ENCODE measurements around the gene PLB1. TPM values are rescaled to one million over a fixed set of nuclear protein-coding genes. Genes with fewer than 3 reads are reported as not detected.

The PLB1 gene
- total RNA-seq, 1 experiment from 2014 or later: 0.91 TPM

GRCh38 chr2:28640260-28640907, 144.5 kb downstream of the PLB1 start:
- CTCF ChIA-PET: no interaction called here
- intact Hi-C loops (cut with micrococcal nuclease): loop anchor here (5.0 kb wide), 1 partner anchor 112 kb away; the partner anchor contains the start of gene PPP1CB
- H3K27ac Mint-ChIP-seq (ENCODE audit: low read depth, unreplicated experiment): peak overlapping the region; percentile 66
- H3K4me3 Mint-ChIP-seq (ENCODE audit: unreplicated experiment): no peak overlapping the region
- no peak for TF ChIP-seq CTCF (IDR thresholded peaks at IDR 0.05; ENCODE audit: unreplicated experiment)
- H3K36me3 Mint-ChIP-seq (ENCODE audit: insufficient read depth, unreplicated experiment): no peaks in the 10 kb centered on the region
- no TSS peak for BruUV-seq (replicated peaks)
- no peaks in the 10 kb centered on the region for H3K27me3 Mint-ChIP-seq (ENCODE audit: insufficient read depth, unreplicated experiment)
- peaks cover 44% of the 10 kb centered on the region for H3K4me1 Mint-ChIP-seq (ENCODE audit: insufficient read depth, unreplicated experiment)
- H3K9me3 Mint-ChIP-seq (ENCODE audit: unreplicated experiment): no peaks in the 10 kb centered on the region
- POLR2A ChIA-PET: interaction anchor here (1.0 to 1.5 kb wide), 3 partner anchors 22 to 112 kb away, joined by 3 to 5 read pairs (median 4); partner anchors contain the start of gene PPP1CB
- DNase-seq (ENCODE audit: unreplicated experiment): no peak

- no peaks in the 10 kb centered on the region for H3K27me3 Mint-ChIP-seq (ENCODE audit: insufficient read depth, unreplicated experiment)
- intact Hi-C loops (cut with micrococcal nuclease): loop anchor here (5.0 kb wide), 1 partner anchor 111 kb away; the partner anchor contains the start of gene PPP1CB
- TF ChIP-seq CTCF (IDR thresholded peaks at IDR 0.05; ENCODE audit: unreplicated experiment): no peak
- CTCF ChIA-PET: no interaction called here
- H3K36me3 Mint-ChIP-seq (ENCODE audit: insufficient read depth, unreplicated experiment): no peaks in the 10 kb centered on the region
- no peak for DNase-seq (ENCODE audit: unreplicated experiment)
- no peak overlapping the region for H3K27ac Mint-ChIP-seq (ENCODE audit: low read depth, unreplicated experiment)
- no peaks in the 10 kb centered on the region for H3K9me3 Mint-ChIP-seq (ENCODE audit: unreplicated experiment)
- H3K4me1 Mint-ChIP-seq (ENCODE audit: insufficient read depth, unreplicated experiment): peaks cover 46% of the 10 kb centered on the region
- POLR2A ChIA-PET: interaction anchor here (1.0 kb wide), 1 partner anchor 22 kb away, joined by 3 read pairs; no protein-coding TSS in a partner anchor
- no peak overlapping the region for H3K4me3 Mint-ChIP-seq (ENCODE audit: unreplicated experiment)
- no TSS peak for BruUV-seq (replicated peaks)
Observed at GRCh38 chr2:28640908-28641300, 145.0 kb downstream of the PLB1 start.

GRCh38 chr2:28642796-28643195, 146.9 kb downstream of the PLB1 start:
- no peaks in the 10 kb centered on the region for H3K9me3 Mint-ChIP-seq (ENCODE audit: unreplicated experiment)
- H3K36me3 Mint-ChIP-seq (ENCODE audit: insufficient read depth, unreplicated experiment): no peaks in the 10 kb centered on the region
- ChIA-PET POLR2A (interaction anchor here (1.2 to 2.1 kb wide), 6 partner anchors 17 to 111 kb away, joined by 3 to 7 read pairs (median 6); no protein-coding TSS in a partner anchor), CTCF (interaction anchor here (1.8 kb wide), 1 partner anchor 48 kb away, joined by 7 read pairs; no protein-coding TSS in a partner anchor)
- H3K27ac Mint-ChIP-seq (ENCODE audit: low read depth, unreplicated experiment): no peak overlapping the region
- H3K27me3 Mint-ChIP-seq (ENCODE audit: insufficient read depth, unreplicated experiment): no peaks in the 10 kb centered on the region
- no peak for DNase-seq (ENCODE audit: unreplicated experiment)
- peaks cover 41% of the 10 kb centered on the region for H3K4me1 Mint-ChIP-seq (ENCODE audit: insufficient read depth, unreplicated experiment)
- intact Hi-C loops (cut with micrococcal nuclease): loop anchor here (5.0 kb wide), 1 partner anchor 110 kb away; the partner anchor contains the start of gene PPP1CB
- BruUV-seq (replicated peaks): no TSS peak
- H3K4me3 Mint-ChIP-seq (ENCODE audit: unreplicated experiment): no peak overlapping the region
- TF ChIP-seq CTCF (IDR thresholded peaks at IDR 0.05; ENCODE audit: unreplicated experiment): no peak

GRCh38 chr2:28643327-28643726, 147.5 kb downstream of the PLB1 start:
- ChIA-PET CTCF (interaction anchor here (1.8 kb wide), 1 partner anchor 49 kb away, joined by 7 read pairs; no protein-coding TSS in a partner anchor), POLR2A (interaction anchor here (0.9 to 2.1 kb wide), 9 partner anchors 17 to 111 kb away, joined by 3 to 10 read pairs (median 5); partner anchors contain the start of gene PPP1CB)
- peak overlapping the region; percentile 47 for H3K4me3 Mint-ChIP-seq (ENCODE audit: unreplicated experiment)
- H3K4me1 Mint-ChIP-seq (ENCODE audit: insufficient read depth, unreplicated experiment): peaks cover 37% of the 10 kb centered on the region
- H3K9me3 Mint-ChIP-seq (ENCODE audit: unreplicated experiment): no peaks in the 10 kb centered on the region
- TF ChIP-seq CTCF (IDR thresholded peaks at IDR 0.05; ENCODE audit: unreplicated experiment): no peak
- peak overlapping the region; percentile 59 for H3K27ac Mint-ChIP-seq (ENCODE audit: low read depth, unreplicated experiment)
- no TSS peak for BruUV-seq (replicated peaks)
- H3K27me3 Mint-ChIP-seq (ENCODE audit: insufficient read depth, unreplicated experiment): no peaks in the 10 kb centered on the region
- peak; percentile 59 for DNase-seq (ENCODE audit: unreplicated experiment)
- intact Hi-C loops (cut with micrococcal nuclease): loop anchor here (5.0 kb wide), 1 partner anchor 109 kb away; the partner anchor contains the start of gene PPP1CB
- H3K36me3 Mint-ChIP-seq (ENCODE audit: insufficient read depth, unreplicated experiment): no peaks in the 10 kb centered on the region
